Measurements from ENCODE around the gene AUH. TPM values are rescaled to one million over a fixed set of nuclear protein-coding genes. Genes with fewer than 3 reads are reported as not detected.

The AUH gene
- total and polyA plus RNA-seq, 9 of the 15 experiments (the other 6 are each of a cell fraction or from before 2014, with no cell fraction given) = 3.4 to 29.0 (median 10.1) TPM

DNA sequence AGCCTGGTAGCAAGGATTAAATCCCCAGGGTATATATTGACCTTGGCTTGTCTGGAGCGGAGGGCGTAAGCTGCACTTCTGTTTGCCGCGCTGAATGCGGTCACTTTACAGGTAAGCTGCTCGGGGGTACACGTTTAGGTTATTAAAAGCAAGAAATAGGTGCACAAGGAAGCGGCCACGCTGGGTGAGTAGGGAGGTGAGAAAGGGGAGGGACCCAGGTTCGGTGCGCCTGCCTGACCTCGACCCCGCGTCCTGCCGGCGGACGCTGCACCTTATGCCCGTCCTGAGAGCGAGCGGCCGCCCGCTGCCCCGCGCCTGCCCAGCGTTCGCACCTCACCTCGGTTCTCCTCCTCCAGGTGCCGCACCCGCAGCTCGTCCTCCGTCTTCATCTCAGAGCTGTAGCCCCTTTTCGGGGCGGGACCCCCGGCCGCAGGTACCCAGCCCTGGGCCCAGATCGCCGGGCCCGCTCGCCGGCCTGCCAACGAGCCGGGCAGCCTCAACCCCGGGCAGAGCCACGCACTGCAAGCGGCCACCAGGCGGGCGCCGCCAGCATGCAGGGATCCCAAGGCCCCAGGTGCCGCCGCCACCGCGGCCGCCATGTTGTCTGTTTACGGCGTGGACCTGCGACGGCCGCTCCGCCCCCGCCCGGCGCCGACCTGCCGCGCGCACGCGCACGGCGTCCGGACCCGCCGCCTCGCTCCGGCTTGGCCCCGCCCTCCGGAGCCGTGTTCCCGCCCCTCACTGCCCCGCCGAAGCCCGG is at the start of gene AUH (continued):
- TF ChIP-seq E2F1 (CRISPR knock-in tag; IDR thresholded peaks at IDR 0.05) (no peak), CCNT2 (IDR thresholded peaks at IDR 0.05; ENCODE audit: borderline replicate concordance, extremely low read depth, insufficient read length, low read depth, low read length) (peak; percentile 75), POLR2G (IDR thresholded peaks at IDR 0.05; ENCODE audit: low read depth, low read length) (peak; percentile 97), ATF1 (CRISPR knock-in tag; IDR thresholded peaks at IDR 0.05) (no peak), ATF1 (tag; IDR thresholded peaks at IDR 0.05) (peak; percentile 82), RBM39 (optimal IDR thresholded peaks at IDR 0.05; ENCODE audit: low read depth, low read length) (no peak), TOE1 (IDR thresholded peaks at IDR 0.05; ENCODE audit: borderline replicate concordance) (no peak), TOE1 (CRISPR knock-in tag; IDR thresholded peaks at IDR 0.05; ENCODE audit: borderline replicate concordance, low read depth) (peak; percentile 68; the same call in 1 of the 2 replicates), IRF9 (tag; IDR thresholded peaks at IDR 0.05) (no peak), MAFF (IDR thresholded peaks at IDR 0.05; ENCODE audit: low read length) (no peak), PHF8 (IDR thresholded peaks at IDR 0.05; ENCODE audit: borderline replicate concordance, low read length) (peak; percentile 93; the same call in 1 of the 2 replicates), ELF4 (CRISPR knock-in tag; IDR thresholded peaks at IDR 0.05) (no peak), RHOXF2B (CRISPR knock-in tag; conservative IDR thresholded peaks at IDR 0.05) (no peak), EP400 (IDR thresholded peaks at IDR 0.05) (peak; percentile 55; the same call in 1 of the 2 replicates), TEAD1 (CRISPR knock-in tag; IDR thresholded peaks at IDR 0.05) (peak in 1 of 2 experiments; percentile 44; a peak in 1 of 4 replicates), ZC3H4 (CRISPR knock-in tag; IDR thresholded peaks at IDR 0.05; ENCODE audit: borderline replicate concordance) (no peak), SPI1 (IDR thresholded peaks at IDR 0.05; ENCODE audit: borderline replicate concordance, low read depth, low read length) (no peak)
- TF ChIP-seq, protein P1, sequence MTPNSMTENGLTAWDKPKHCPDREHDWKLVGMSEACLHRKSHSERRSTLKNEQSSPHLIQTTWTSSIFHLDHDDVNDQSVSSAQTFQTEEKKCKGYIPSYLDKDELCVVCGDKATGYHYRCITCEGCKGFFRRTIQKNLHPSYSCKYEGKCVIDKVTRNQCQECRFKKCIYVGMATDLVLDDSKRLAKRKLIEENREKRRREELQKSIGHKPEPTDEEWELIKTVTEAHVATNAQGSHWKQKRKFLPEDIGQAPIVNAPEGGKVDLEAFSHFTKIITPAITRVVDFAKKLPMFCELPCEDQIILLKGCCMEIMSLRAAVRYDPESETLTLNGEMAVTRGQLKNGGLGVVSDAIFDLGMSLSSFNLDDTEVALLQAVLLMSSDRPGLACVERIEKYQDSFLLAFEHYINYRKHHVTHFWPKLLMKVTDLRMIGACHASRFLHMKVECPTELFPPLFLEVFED (CRISPR knock-in tag; conservative IDR thresholded peaks at IDR 0.05) = no peak
- TF ChIP-seq, protein P2, sequence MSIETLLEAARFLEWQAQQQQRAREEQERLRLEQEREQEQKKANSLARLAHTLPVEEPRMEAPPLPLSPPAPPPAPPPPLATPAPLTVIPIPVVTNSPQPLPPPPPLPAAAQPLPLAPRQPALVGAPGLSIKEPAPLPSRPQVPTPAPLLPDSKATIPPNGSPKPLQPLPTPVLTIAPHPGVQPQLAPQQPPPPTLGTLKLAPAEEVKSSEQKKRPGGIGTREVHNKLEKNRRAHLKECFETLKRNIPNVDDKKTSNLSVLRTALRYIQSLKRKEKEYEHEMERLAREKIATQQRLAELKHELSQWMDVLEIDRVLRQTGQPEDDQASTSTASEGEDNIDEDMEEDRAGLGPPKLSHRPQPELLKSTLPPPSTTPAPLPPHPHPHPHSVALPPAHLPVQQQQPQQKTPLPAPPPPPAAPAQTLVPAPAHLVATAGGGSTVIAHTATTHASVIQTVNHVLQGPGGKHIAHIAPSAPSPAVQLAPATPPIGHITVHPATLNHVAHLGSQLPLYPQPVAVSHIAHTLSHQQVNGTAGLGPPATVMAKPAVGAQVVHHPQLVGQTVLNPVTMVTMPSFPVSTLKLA (conservative IDR thresholded peaks at IDR 0.05) = peak; percentile 42 to 77
- TF ChIP-seq, protein P3, sequence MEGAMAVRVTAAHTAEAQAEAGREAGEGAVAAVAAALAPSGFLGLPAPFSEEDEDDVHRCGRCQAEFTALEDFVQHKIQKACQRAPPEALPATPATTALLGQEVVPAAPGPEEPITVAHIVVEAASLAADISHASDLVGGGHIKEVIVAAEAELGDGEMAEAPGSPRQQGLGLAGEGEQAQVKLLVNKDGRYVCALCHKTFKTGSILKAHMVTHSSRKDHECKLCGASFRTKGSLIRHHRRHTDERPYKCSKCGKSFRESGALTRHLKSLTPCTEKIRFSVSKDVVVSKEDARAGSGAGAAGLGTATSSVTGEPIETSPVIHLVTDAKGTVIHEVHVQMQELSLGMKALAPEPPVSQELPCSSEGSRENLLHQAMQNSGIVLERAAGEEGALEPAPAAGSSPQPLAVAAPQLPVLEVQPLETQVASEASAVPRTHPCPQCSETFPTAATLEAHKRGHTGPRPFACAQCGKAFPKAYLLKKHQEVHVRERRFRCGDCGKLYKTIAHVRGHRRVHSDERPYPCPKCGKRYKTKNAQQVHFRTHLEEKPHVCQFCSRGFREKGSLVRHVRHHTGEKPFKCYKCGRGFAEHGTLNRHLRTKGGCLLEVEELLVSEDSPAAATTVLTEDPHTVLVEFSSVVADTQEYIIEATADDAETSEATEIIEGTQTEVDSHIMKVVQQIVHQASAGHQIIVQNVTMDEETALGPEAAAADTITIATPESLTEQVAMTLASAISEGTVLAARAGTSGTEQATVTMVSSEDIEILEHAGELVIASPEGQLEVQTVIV (CRISPR knock-in tag; IDR thresholded peaks at IDR 0.05; ENCODE audit: borderline replicate concordance) = no peak

Measured in K562 (cell line).